HepG2 (cell line): ENCODE data around the gene NOG. TPM values are rescaled to one million over a fixed set of nuclear protein-coding genes. Genes with fewer than 3 reads are reported as not detected.

Source experiments
- CHD2 ChIP-seq: IDR thresholded peaks from 2 replicates; pipeline ENCODE4 v1.6.1; 2011; ENCODE audit warnings: low read depth, low read length, improper control_type of control experiment
- EZH2 ChIP-seq: conservative IDR thresholded peaks from 2 replicates; pipeline ENCODE4 v1.6.1; 2012; ENCODE audit warnings: mild to moderate bottlenecking, low read depth, low read length, moderate library complexity
- FOXJ3 ChIP-seq: sonication (generic); formaldehyde crosslinking; IDR thresholded peaks from 2 replicates; pipeline ENCODE4 v1.4.0; 2020; ENCODE audit warnings: missing genetic modification reagents, mild to moderate bottlenecking, borderline replicate concordance
- KDM5B ChIP-seq: sonication (generic); formaldehyde crosslinking; IDR thresholded peaks from 2 replicates; pipeline ENCODE4 v1.4.0; 2020; ENCODE audit warnings: missing genetic modification reagents, mild to moderate bottlenecking, borderline replicate concordance
- MBNL3 ChIP-seq: fragments of 250-450 bp; sonication (Bioruptor Pico); conservative IDR thresholded peaks from 2 replicates; pipeline ENCODE4 v1.8.0; 2022; ENCODE audit warnings: mild to moderate bottlenecking, inconsistent platforms
- MED13 ChIP-seq: sonication (generic); formaldehyde crosslinking; IDR thresholded peaks from 2 replicates; pipeline ENCODE4 v1.5.0; 2020; ENCODE audit warnings: missing genetic modification reagents
- RAD21 ChIP-seq: fragments of 450-650 bp; formaldehyde crosslinking; IDR thresholded peaks from 2 replicates; pipeline ENCODE4 v1.5.0; 2020; ENCODE audit warnings: mild to moderate bottlenecking
- RNF2 ChIP-seq: fragments of 450-650 bp; conservative IDR thresholded peaks from 2 replicates; pipeline ENCODE4 v1.6.1; 2016; ENCODE audit warnings: low read depth
- SP140L ChIP-seq: sonication (generic); formaldehyde crosslinking; IDR thresholded peaks from 2 replicates; pipeline ENCODE4 v1.4.0; 2020; ENCODE audit warnings: missing genetic modification reagents, borderline replicate concordance
- YEATS4 ChIP-seq: sonication (generic); formaldehyde crosslinking; IDR thresholded peaks from 2 replicates; pipeline ENCODE4 v1.4.0; 2020; ENCODE audit warnings: missing genetic modification reagents, borderline replicate concordance
- ZNF556 ChIP-seq: sonication (generic); formaldehyde crosslinking; IDR thresholded peaks from 2 replicates; pipeline ENCODE4 v1.4.0; 2020; ENCODE audit warnings: mild to moderate bottlenecking, missing genetic modification reagents, borderline replicate concordance
- ZNF615 ChIP-seq: sonication (generic); formaldehyde crosslinking; IDR thresholded peaks from 2 replicates; pipeline ENCODE4 v1.5.0; 2020; ENCODE audit warnings: mild to moderate bottlenecking, missing genetic modification reagents, borderline replicate concordance
- ZNF746 ChIP-seq: sonication (generic); formaldehyde crosslinking; IDR thresholded peaks from 2 replicates; pipeline ENCODE4 v1.8.0; 2022; ENCODE audit warnings: mild to moderate bottlenecking, missing genetic modification reagents
- ZSCAN21 ChIP-seq: sonication (generic); formaldehyde crosslinking; IDR thresholded peaks from 2 replicates; pipeline ENCODE4 v1.8.0; 2022; ENCODE audit warnings: mild to moderate bottlenecking, missing genetic modification reagents, moderate library complexity, borderline replicate concordance
- polyA plus RNA-seq, 8 experiments: library from polyadenylated mRNA; depleted of rRNA in 3 of 8; stranded (reverse) in 7 of 8; unstranded in 1 of 8; fragments of >200 nt; fragmentation: Illumina TruSeq in 4 of 8; extraction: Trizol in 4 of 8; gene quantifications; 2 replicates each; pipeline versions ENCODE4 v1.2.1 to v1.2.3, GENCODE V29; 2011 to 2016; ENCODE audit warnings: low read depth in 4 of 8, missing spikeins in 1 of 8, mixed read lengths in 1 of 8; ENCODE audit not compliant: insufficient read depth in 1 of 8
- total RNA-seq, 5 experiments: library from RNA; depleted of rRNA; stranded (reverse); fragments of >200 nt; fragmentation: Illumina TruSeq; extraction: Trizol; gene quantifications; 2 replicates each; pipeline ENCODE4 v1.2.3, GENCODE V29; 2016; ENCODE audit warnings: low read depth in 1 of 5
- TF ChIP-seq, protein P1 (sequence below): sonication (generic); formaldehyde crosslinking; IDR thresholded peaks from 2 replicates; pipeline ENCODE4 v1.8.0; 2022; ENCODE audit warnings: mild to moderate bottlenecking, missing genetic modification reagents
- TF ChIP-seq, protein P2 (sequence below), 2 experiments: IDR thresholded peaks; 2 replicates each; pipeline ENCODE4 v1.6.1; 2011 to 2012; ENCODE audit warnings: low read length in 2 of 2, borderline replicate concordance in 1 of 2, low read depth in 1 of 2, mild to moderate bottlenecking in 1 of 2, moderate library complexity in 1 of 2
- TF ChIP-seq, protein P3 (sequence below): sonication (generic); formaldehyde crosslinking; IDR thresholded peaks from 2 replicates; pipeline ENCODE4 v1.4.0; 2020; ENCODE audit warnings: missing genetic modification reagents
- TF ChIP-seq, protein P4 (sequence below): sonication (generic); formaldehyde crosslinking; IDR thresholded peaks from 2 replicates; pipeline ENCODE4 v1.4.0; 2020; ENCODE audit warnings: missing genetic modification reagents
- TF ChIP-seq, protein P5 (sequence below): sonication (generic); formaldehyde crosslinking; IDR thresholded peaks from 2 replicates; pipeline ENCODE4 v1.8.0; 2022; ENCODE audit warnings: missing genetic modification reagents, mild to moderate bottlenecking, inconsistent platforms, borderline replicate concordance

The NOG gene
- total and polyA plus RNA-seq, 2 of the 13 experiments (the other 11 are each of a cell fraction or from before 2014, with no cell fraction given) = not detected

DNA sequence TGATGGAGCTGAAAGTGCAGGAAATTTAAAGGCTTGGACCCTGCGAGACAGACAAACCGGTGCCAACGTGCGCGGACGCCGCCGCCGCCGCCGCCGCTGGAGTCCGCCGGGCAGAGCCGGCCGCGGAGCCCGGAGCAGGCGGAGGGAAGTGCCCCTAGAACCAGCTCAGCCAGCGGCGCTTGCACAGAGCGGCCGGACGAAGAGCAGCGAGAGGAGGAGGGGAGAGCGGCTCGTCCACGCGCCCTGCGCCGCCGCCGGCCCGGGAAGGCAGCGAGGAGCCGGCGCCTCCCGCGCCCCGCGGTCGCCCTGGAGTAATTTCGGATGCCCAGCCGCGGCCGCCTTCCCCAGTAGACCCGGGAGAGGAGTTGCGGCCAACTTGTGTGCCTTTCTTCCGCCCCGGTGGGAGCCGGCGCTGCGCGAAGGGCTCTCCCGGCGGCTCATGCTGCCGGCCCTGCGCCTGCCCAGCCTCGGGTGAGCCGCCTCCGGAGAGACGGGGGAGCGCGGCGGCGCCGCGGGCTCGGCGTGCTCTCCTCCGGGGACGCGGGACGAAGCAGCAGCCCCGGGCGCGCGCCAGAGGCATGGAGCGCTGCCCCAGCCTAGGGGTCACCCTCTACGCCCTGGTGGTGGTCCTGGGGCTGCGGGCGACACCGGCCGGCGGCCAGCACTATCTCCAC is at the start of gene NOG (continued):
- TF ChIP-seq, protein P1, sequence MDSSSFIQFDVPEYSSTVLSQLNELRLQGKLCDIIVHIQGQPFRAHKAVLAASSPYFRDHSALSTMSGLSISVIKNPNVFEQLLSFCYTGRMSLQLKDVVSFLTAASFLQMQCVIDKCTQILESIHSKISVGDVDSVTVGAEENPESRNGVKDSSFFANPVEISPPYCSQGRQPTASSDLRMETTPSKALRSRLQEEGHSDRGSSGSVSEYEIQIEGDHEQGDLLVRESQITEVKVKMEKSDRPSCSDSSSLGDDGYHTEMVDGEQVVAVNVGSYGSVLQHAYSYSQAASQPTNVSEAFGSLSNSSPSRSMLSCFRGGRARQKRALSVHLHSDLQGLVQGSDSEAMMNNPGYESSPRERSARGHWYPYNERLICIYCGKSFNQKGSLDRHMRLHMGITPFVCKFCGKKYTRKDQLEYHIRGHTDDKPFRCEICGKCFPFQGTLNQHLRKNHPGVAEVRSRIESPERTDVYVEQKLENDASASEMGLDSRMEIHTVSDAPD (CRISPR knock-in tag) = no peak
- TF ChIP-seq MBNL3 (no peak), RNF2 (peak; percentile 63; the same call in 1 of the 2 replicates), KDM5B (CRISPR knock-in tag) (peak; percentile 61; the same call in 1 of the 2 replicates), ZNF556 (CRISPR knock-in tag) (0 out of 2 replicates have a peak, but pooled peaks have one; percentile 36), ZNF615 (no peak), CHD2 (no peak), ZSCAN21 (peak; percentile 48; the same call in 1 of the 2 replicates), FOXJ3 (CRISPR knock-in tag) (no peak), EZH2 (peak; percentile 56; the same call in 1 of the 2 replicates), MED13 (CRISPR knock-in tag) (no peak), SP140L (CRISPR knock-in tag) (no peak), YEATS4 (0 out of 2 replicates have a peak, but pooled peaks have one; percentile 40), ZNF746 (CRISPR knock-in tag) (no peak), RAD21 (CRISPR knock-in tag) (peak; percentile 16; the same call in 1 of the 2 replicates)
- TF ChIP-seq, protein P2, sequence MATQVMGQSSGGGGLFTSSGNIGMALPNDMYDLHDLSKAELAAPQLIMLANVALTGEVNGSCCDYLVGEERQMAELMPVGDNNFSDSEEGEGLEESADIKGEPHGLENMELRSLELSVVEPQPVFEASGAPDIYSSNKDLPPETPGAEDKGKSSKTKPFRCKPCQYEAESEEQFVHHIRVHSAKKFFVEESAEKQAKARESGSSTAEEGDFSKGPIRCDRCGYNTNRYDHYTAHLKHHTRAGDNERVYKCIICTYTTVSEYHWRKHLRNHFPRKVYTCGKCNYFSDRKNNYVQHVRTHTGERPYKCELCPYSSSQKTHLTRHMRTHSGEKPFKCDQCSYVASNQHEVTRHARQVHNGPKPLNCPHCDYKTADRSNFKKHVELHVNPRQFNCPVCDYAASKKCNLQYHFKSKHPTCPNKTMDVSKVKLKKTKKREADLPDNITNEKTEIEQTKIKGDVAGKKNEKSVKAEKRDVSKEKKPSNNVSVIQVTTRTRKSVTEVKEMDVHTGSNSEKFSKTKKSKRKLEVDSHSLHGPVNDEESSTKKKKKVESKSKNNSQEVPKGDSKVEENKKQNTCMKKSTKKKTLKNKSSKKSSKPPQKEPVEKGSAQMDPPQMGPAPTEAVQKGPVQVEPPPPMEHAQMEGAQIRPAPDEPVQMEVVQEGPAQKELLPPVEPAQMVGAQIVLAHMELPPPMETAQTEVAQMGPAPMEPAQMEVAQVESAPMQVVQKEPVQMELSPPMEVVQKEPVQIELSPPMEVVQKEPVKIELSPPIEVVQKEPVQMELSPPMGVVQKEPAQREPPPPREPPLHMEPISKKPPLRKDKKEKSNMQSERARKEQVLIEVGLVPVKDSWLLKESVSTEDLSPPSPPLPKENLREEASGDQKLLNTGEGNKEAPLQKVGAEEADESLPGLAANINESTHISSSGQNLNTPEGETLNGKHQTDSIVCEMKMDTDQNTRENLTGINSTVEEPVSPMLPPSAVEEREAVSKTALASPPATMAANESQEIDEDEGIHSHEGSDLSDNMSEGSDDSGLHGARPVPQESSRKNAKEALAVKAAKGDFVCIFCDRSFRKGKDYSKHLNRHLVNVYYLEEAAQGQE (IDR thresholded peaks at IDR 0.05; ENCODE audit: borderline replicate concordance in 1 of 2, low read depth in 1 of 2, low read length in 2 of 2) = no peak
- TF ChIP-seq, protein P3, sequence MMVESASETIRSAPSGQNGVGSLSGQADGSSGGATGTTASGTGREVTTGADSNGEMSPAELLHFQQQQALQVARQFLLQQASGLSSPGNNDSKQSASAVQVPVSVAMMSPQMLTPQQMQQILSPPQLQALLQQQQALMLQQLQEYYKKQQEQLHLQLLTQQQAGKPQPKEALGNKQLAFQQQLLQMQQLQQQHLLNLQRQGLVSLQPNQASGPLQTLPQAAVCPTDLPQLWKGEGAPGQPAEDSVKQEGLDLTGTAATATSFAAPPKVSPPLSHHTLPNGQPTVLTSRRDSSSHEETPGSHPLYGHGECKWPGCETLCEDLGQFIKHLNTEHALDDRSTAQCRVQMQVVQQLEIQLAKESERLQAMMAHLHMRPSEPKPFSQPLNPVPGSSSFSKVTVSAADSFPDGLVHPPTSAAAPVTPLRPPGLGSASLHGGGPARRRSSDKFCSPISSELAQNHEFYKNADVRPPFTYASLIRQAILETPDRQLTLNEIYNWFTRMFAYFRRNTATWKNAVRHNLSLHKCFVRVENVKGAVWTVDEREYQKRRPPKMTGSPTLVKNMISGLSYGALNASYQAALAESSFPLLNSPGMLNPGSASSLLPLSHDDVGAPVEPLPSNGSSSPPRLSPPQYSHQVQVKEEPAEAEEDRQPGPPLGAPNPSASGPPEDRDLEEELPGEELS (CRISPR knock-in tag) = no peak
- TF ChIP-seq, protein P4, sequence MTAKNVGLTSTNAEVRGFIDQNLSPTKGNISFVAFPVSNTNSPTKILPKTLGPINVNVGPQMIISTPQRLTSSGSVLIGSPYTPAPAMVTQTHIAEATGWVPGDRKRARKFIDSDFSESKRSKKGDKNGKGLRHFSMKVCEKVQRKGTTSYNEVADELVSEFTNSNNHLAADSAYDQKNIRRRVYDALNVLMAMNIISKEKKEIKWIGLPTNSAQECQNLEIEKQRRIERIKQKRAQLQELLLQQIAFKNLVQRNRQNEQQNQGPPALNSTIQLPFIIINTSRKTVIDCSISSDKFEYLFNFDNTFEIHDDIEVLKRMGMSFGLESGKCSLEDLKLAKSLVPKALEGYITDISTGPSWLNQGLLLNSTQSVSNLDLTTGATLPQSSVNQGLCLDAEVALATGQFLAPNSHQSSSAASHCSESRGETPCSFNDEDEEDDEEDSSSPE (CRISPR knock-in tag) = no peak
- TF ChIP-seq, protein P5, sequence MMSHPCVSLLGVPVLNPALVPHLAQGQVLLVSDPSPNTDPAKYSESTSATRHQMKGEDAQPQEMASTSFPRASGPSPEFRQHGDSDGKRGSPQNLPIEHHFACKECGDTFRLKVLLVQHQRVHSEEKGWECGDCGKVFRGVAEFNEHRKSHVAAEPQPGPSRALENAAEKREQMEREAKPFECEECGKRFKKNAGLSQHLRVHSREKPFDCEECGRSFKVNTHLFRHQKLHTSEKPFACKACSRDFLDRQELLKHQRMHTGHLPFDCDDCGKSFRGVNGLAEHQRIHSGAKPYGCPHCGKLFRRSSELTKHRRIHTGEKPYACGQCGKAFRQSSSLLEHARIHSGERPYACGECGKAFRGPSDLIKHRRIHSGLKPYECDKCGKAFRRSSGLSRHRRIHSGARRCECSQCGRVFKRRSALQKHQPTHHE (CRISPR knock-in tag) = no peak
